HG03196 (cell line): ENCODE data around the gene CFAP57.
A peak's percentile ranks its signal among the peaks of the same experiment; 100 is the strongest.
"Not testable (repeated sequence)": the region's sequence is repeated elsewhere in the genome, so short reads cannot be mapped to it uniquely, and the experiment has no call there.

Experiments used
- ATAC-seq: cut with Tn5 transposase; IDR thresholded peaks from one replicate; pipeline ENCODE4 v1.9.1; 2021; ENCODE audit not compliant: unreplicated experiment

Gene CFAP57

GRCh38 chr1:43172527-43172972 is 420 bp downstream of the CFAP57 start:
- peak; percentile 39 for ATAC-seq

DNA sequence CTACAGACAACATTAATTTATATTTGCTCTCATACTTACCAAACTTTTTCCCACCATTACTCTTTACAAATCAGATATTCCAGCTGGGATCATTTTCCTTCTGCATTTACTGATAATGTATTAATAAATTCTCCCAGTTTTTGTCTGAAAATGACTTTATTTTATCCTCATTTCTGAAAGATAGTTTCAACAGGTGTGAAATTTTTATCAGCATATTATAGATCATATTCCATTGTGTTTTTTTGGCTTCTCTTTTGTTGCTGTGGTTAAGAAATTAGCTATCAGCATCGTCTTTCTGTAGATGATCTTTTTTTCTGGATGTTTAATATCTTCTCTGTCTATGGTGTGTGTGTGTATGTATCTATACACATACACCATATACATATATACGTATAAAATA is 2.7 kb downstream of the CFAP57 start:
- no peak for ATAC-seq

DNA sequence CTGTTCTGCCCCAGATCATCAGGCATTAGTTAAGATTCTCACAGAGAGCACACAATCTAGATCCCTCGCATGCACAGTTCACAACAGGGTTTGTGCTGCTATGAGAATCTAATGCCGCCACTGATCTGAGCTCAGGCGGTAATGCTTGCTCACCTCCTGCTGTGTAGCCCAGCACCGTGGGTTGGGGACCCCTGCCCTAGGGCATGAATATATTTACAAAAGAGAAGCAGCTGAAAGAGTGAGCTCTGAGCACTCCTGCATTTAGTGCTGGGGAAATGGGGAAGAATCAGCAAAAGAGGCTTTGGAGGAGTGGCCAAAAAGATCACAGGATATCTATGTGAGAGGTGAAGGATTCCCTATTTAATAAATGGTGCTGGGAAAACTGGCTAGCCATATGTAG is 5.6 kb downstream of the CFAP57 start:
- ATAC-seq = no peak

DNA sequence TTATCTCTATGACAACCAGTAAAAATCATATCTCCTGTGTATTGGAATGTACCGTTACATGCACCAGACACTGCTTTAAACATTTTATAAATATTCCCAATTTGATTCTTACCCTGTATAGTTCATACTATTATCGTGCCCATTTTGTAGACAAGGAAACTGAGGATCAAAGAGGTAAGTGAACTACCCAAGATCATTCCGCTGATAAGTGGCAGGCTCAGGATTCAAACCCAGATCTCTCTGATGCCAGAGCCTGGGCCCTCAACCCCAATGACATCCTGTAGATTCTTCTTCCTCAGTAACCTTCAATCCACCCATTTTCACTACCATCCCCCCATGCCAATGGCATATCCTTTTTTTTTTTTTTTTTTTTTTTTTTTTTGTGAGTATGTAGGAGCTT is 12.3 kb downstream of the CFAP57 start:
- ATAC-seq = no peak

DNA sequence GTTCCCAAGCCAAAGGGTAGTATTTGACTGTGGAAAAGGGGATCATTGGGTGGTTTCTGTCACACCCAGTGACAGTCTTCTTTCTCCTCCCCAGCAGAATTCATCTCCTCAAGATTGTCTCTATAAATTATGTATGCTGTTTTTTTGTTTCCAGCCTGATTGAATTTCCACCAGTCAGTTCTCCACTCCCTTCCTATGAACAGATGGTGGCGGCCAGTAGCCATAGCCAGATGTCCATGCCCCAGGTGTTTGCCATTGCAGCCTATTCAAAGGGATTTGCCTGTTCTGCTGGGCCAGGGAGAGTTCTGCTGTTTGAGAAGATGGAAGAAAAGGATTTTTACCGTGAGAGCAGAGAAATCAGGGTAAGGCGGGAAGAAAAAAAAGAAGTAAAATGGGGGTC is 12.9 kb downstream of the CFAP57 start:
- no peak for ATAC-seq

GRCh38 chr1:43188106-43188505 is 16.0 kb downstream of the CFAP57 start:
- ATAC-seq = no peak

GRCh38 chr1:43194509-43194908 is 22.4 kb downstream of the CFAP57 start:
- no peak for ATAC-seq

- ATAC-seq = no peak
Observed at GRCh38 chr1:43197343-43198127, 25.4 kb downstream of the CFAP57 start.

- ATAC-seq = no peak
Observed at GRCh38 chr1:43199093-43199726, 27.1 kb downstream of the CFAP57 start.

DNA sequence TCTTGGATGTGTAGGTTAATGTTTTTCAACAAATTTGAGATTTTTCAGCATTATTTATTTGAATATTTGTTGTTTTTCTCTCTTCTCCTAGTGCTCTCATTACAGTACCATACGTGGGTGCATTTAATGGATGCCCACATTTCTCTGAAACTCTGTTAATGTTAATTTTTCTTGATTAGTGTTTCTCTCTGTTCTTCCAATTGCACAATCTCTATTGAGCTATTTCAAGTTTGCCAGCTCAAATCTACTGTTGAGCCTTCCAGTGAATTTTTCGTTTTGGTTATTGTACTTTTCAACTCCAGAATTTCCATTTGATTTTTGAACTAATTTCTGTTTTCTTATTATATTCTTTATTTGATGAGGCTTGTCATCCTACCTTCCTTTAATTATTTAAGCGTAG is 31.7 kb downstream of the CFAP57 start:
- ATAC-seq = no peak

- no peak for ATAC-seq
Observed at GRCh38 chr1:43204394-43204793, 32.3 kb downstream of the CFAP57 start.

GRCh38 chr1:43205671-43206070 is 33.5 kb downstream of the CFAP57 start:
- no peak for ATAC-seq

- no peak for ATAC-seq
Observed at GRCh38 chr1:43206600-43207228, 34.6 kb downstream of the CFAP57 start.

DNA sequence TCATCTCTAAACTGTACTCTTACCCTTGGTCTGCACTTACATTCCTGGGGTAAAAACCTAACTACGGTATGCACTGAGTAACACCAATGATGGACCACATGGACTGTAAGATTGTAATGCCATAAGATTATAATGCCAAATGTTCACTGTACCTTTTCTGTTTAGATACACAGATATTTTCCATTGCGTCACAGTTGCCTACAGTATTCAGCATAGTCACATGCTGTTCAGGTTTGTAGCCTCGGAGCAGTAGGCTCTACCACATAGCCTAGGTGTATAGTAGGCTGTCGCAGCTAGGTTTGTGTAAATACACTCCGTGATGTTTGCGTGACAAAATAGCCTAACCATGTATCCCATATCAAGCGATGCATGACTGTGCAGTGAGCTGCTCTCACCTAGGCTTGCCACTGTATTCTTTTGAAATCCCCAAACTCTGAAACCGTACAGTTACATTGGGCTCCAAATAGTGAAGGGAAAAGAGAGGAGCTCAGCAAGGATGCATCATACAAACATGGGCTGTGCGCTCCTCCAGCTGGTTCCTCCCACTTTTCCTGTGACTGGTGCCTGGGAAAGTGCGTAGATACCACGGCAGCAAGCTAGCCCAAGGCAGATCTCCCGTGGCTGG is 35.2 kb downstream of the CFAP57 start:
- ATAC-seq = no peak

DNA sequence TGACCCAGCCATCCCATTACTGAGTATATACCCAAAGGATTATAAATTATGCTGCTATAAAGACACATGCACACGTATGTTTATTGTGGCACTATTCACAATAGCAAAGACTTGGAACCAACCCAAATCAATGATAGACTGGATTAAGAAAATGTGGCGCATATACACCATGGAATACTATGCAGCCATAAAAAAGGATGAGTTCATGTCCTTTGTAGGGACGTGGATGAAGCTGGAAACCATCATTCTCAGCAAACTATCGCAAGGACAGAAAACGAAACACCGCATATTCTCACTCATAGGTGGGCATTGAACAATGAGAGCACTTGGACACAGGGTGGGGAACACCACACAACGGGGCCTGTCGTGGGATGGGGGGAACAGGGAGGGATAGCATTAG is 36.1 kb downstream of the CFAP57 start:
- ATAC-seq = not testable (repeated sequence)

- ATAC-seq = no peak
Observed at GRCh38 chr1:43214501-43215444, 42.6 kb downstream of the CFAP57 start.

DNA sequence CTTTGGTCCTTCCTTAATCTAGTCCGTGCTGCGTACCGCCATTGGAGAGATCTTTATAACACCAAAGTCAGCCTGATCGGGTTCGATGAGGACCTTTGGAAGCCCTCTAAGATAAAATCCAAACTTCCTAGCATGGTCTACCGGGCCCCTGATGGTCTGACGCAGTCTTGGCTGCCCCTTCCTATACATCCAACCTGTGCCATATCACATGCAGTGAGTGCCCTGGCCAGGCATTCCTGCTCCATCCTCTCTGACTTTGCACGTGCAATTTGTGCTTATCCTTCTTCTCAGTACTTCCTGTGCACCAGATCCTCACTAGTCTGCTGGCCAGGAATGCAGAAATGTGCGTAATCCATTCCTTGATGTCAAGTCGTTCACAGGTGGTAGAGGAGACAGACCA is 45.6 kb downstream of the CFAP57 start:
- no peak for ATAC-seq

DNA sequence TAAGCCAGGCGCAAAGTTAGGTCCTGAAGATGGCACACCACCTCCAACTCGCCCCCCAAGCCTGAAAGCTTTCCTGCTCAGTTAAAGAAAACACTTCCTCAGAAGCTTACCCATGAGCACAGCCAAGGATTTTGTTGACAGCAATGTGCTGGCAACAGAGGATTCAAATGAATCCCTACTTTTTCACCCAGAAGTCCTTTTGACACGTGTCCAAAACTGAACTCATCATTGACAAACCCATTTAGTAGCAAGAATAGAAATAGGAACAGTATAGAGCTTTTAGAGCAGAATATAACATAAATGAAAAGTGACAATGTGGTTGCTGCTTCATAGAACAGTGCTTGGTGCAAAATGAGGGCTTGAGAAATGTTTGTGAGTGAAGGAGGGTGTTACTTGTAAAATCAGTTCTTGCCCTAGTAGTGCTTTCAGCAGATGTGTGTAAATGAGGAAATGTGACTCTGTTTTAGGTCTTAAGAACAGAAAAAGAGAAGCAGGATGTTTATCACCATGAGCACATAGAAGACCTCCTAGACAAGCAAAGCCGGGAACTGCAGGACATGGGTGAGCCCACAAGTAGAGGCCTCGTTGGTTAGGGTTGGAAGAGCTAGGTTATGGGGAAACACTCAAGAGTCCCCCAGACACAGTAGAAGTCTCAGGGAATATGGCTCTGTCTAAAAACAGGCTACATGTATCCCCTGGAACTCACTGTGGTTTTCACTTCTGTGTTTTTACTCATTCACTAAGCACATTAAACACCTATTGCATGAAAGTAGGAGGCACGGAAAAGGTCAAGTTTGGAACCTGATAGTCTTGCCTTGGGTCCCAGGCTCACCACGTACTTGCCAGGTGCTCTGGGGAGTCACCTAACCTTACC is 49.0 kb downstream of the CFAP57 start:
- ATAC-seq = peak; percentile 49

- ATAC-seq = no peak
Observed at GRCh38 chr1:43221797-43222196, 49.7 kb downstream of the CFAP57 start.

DNA sequence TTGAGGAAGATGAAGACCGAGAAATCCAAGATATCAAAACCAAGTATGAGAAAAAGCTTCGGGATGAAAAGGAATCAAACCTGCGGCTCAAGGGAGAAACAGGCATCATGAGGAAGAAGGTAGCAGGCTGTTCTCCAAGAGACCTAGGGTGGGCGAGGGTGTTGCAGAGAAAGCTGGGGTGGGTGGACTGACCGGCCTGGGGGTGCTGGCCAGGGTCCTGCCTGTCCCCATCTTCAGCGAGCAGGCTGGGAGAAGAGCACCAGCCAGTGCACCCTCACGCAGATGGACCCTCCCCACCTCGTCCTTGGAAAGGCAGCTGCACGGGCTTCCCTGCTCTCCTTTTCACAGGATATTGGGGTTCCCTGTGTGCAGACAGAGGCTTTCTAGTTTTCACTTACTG is 50.7 kb downstream of the CFAP57 start:
- ATAC-seq = no peak
